Activated naive CD4-positive, alpha-beta T cell treated with anti-CD3 and anti-CD28 coated beads, Interleukin-2, amount 10 ng/mL, durations not matched to agents 7 days and 5 days (primary cell): ENCODE measurements around the gene TRIO.
"Not testable (repeated sequence)": the region's sequence is repeated elsewhere in the genome, so short reads cannot be mapped to it uniquely, and the experiment has no call there.

ENCODE experiments used
- CTCF ChIA-PET: fragments of 350-600 bp; sonication (Branson Sonifier 250); formaldehyde crosslinking; loops from one replicate; lab custom pipeline; 2021; ENCODE audit warnings: antibody characterized with exemption; lab: Charles Lee
- DNase-seq: peaks from one replicate; pipeline ENCODE4 v3.0.0-alpha.2; 2020
- H3K27ac Mint-ChIP-seq: one replicate; pipeline ENCODE4 v1.8.0; 2021; ENCODE audit warnings: mild to moderate bottlenecking, moderate library complexity, mixed read lengths
- H3K27me3 Mint-ChIP-seq: one replicate; pipeline ENCODE4 v1.8.0; 2021; ENCODE audit warnings: mild to moderate bottlenecking, mixed read lengths
- H3K36me3 Mint-ChIP-seq: one replicate; pipeline ENCODE4 v1.8.0; 2021; ENCODE audit warnings: mixed read lengths
- H3K4me1 Mint-ChIP-seq: one replicate; pipeline ENCODE4 v1.8.0; 2021; ENCODE audit warnings: mixed read lengths
- H3K4me3 Mint-ChIP-seq: one replicate; pipeline ENCODE4 v1.8.0; 2021; ENCODE audit warnings: mild to moderate bottlenecking, moderate library complexity, mixed read lengths
- H3K9me3 Mint-ChIP-seq: one replicate; pipeline ENCODE4 v1.8.0; 2021; ENCODE audit warnings: mixed read lengths

TRIO gene

DNA sequence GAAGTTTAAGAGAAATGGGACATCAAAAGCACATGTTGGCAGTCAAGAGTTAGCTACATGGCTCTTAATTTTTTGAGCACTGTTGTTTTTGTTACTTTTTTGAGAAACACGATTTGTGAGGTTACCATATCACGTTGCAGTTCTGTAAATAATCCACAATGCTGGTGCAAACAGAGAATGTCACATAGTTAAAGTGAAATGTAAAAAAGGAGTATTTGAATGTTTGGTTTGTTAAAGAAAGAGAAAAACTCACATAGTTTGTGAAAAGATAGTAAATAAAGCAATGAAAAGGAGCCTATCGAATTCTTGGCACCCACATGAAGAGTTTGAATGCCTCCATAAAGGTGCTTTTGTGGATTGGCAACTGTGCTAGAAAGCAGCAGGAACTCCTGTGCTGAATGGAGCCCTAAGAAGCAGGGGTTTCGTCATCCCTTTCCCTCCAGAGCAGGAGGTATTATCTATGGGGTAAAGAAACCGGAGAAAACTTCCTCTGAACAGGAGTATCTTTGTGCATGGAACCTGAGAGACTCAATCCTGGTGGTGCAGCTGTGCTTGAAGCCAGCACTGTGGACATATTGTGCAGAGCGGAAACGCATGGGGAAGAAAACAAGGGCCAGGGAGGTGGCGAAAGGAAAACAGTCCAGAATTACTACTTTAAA lies 289.9 kb downstream of the TRIO start:
- DNase-seq = no peak
- Mint-ChIP-seq H3K9me3 (no peaks in the 10 kb centered on the region), H3K27me3 (peaks cover 4% of the 10 kb centered on the region), H3K36me3 (peaks cover under 1% of the 10 kb centered on the region), H3K4me3 (no peak overlapping the region), H3K27ac (no peak overlapping the region), H3K4me1 (peaks cover 17% of the 10 kb centered on the region)
- CTCF ChIA-PET = no interaction called here

DNA sequence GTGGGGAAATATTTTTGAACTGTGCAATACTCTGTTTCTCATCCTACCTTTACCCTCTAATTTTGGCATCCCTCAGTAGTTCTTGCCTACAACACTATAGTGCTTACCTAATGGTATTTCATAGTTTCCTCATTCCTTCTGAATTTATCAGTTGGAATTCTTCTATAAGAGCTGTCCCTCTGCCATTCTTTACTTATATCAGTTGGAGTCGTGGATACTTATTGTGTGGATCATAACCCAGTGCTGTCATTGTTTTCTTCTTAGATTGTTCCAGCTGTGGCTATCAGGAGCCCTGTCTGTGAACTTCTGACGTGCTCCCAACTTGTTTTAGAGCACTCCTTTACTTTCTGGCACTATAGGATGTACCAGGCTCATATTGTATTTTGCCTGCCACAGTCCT lies 292.3 kb downstream of the TRIO start:
- H3K27me3 Mint-ChIP-seq = peaks cover 4% of the 10 kb centered on the region
- CTCF ChIA-PET = no interaction called here
- peaks cover 1% of the 10 kb centered on the region for H3K36me3 Mint-ChIP-seq
- no peak for DNase-seq
- H3K4me3 Mint-ChIP-seq = no peak overlapping the region
- no peak overlapping the region for H3K27ac Mint-ChIP-seq
- peaks cover 24% of the 10 kb centered on the region for H3K4me1 Mint-ChIP-seq
- H3K9me3 Mint-ChIP-seq = no peaks in the 10 kb centered on the region

DNA sequence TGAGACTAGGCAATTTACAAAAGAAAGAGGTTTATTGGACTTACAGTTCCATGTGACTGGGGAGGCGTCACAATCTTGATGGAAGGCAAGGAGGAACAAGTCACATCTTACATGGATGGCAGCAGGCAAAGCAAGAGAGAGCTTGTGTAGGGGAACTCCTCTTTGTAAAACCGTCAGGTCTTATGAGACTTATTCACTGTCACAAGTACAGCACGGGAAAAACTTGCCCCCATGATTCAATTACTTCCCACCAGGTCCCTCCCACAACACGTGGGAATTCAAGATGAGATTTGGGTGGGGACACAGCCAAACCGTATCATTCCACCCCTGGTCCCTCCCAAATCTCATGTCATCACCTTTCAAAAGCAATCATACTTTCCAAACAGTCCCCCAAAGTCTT lies 293.0 kb downstream of the TRIO start:
- CTCF ChIA-PET = interaction anchor here (1.1 to 1.7 kb wide), 4 partner anchors 20 to 213 kb away, joined by 3 to 6 read pairs (median 4); no protein-coding TSS in a partner anchor
- H3K4me1 Mint-ChIP-seq = peaks cover 24% of the 10 kb centered on the region
- H3K9me3 Mint-ChIP-seq, H3K36me3 Mint-ChIP-seq, DNase-seq, H3K27ac Mint-ChIP-seq, H3K27me3 Mint-ChIP-seq, H3K4me3 Mint-ChIP-seq: not testable (repeated sequence)

DNA sequence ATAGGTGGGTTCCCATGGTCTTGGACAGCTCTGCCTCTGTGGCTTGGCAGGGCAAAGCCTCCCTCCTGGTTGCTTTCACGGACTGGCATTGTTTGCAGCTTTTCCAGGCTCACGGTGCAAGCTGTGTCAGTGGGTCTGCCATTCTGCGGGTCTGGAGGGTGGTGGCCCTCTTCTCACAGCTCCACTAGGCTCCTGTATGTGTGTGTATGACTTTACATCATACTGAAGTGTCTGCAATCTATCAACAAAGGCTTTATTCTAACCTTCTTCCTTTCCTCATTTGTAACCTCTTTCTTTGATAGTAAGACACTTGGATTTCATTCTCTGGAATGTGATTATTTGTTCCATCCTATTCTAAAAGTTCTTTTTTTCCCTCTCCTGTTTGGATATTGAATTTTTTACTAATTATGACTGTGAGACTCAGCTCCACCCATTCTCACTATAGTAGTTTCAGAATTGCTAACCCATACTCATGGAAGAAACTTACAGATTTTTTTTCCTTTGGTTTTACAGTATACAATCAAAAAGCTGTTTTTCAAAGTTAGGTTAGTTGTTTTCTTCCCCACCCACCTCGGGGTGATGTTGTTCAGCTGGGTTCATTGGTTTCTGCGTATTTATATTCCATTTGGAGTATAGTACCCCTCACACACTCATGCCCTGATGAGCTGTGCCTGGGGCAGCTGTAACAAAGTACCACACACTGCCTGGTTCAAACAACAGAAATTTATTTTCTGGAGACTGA lies 293.8 kb downstream of the TRIO start:
- Mint-ChIP-seq H3K4me1 (peaks cover 24% of the 10 kb centered on the region), H3K36me3 (peaks cover 1% of the 10 kb centered on the region), H3K27me3 (peaks cover 7% of the 10 kb centered on the region), H3K4me3 (no peak overlapping the region), H3K27ac (peak overlapping the region; percentile 39), H3K9me3 (no peaks in the 10 kb centered on the region)
- no peak for DNase-seq
- CTCF ChIA-PET = interaction anchor here (1.1 to 1.9 kb wide), 5 partner anchors 21 to 212 kb away, joined by 3 to 6 read pairs (median 4); no protein-coding TSS in a partner anchor

DNA sequence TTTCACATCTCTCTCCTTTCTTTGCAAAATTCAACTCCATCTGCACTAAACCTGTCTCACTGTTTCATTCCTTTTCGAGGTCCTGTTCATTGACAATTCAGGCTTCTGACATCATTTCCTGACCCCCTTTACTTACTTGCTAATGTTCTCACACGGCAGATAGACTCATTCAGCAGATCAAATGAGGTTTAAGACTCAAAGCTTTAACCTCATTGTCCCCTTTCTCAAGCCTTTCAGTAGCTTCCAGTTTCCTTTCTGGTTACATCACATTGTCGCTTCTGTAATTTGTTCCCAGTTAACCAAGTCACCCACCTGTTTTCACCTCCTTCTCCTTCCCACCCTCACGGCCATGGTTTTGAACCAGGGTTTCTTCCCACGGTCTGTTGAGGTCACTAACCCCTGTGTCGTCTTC lies 295.1 kb downstream of the TRIO start:
- CTCF ChIA-PET = interaction anchor here (1.9 kb wide), 1 partner anchor 74 kb away, joined by 5 read pairs; no protein-coding TSS in a partner anchor
- no peak overlapping the region for H3K27ac Mint-ChIP-seq

DNA sequence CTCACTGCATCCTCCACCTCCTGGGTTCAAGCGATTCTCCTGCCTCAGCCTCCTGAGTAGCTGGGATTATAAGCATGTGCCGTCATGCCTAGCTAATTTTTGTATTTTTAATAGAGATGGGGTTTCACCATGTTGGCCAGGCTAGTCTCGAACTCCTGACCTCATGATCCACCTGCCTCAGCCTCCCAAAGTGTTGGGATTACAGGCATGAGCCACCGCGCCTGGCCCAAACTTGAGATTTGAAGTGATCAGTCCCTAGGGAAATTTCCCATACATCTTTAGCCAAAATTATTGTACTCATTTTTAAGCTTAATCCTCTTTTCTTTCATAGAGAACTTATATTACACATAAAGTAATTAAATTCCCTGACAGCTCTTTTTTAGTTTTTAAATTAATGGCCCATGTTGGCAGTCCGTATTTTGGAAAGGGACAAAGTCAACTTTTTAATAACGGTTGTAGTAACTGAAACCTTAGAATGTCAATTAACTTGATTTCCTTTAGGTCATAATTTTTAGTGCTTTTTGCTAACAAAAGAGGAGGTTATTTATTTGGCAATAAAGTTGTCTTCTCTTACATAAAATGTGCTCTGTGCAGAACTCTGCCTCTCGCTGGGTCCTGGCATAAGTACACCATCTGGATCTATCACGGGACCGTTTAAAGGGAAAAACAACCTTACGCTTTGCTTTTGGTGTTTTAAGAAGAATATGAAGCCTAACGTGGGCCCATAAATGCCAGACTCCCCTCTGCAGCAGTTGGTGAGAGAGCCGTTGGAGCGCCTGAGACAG lies 296.1 kb downstream of the TRIO start:
- DNase-seq = no peak
- CTCF ChIA-PET = no interaction called here
- peaks cover 6% of the 10 kb centered on the region for H3K27me3 Mint-ChIP-seq
- peaks cover 24% of the 10 kb centered on the region for H3K4me1 Mint-ChIP-seq
- H3K9me3 Mint-ChIP-seq = no peaks in the 10 kb centered on the region
- no peak overlapping the region for H3K27ac Mint-ChIP-seq
- H3K4me3 Mint-ChIP-seq = no peak overlapping the region
- peaks cover 1% of the 10 kb centered on the region for H3K36me3 Mint-ChIP-seq

More for the DNA sequence above, 295.1 kb downstream of the TRIO start:
- Mint-ChIP-seq H3K27me3 (peaks cover 8% of the 10 kb centered on the region), H3K4me3 (no peak overlapping the region), H3K36me3 (peaks cover 1% of the 10 kb centered on the region), H3K4me1 (peaks cover 24% of the 10 kb centered on the region), H3K9me3 (no peaks in the 10 kb centered on the region)
- DNase-seq = no peak

DNA sequence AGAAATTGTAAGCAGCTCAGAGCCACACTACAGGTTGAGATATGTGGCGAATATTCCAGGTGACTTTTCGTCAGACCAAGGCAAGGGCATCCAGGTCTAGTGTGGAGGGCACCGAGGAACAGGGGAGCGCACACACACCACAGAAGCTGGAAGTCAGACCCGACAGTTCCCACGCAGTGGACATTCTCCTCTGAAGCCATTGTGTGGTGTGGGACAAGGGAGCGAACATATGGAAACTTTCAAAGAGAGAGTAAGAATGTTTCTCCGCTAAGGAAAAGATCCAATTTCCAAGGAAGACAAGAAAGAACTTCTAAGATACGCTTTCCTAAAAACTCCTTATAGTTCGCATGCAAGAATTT lies 297.1 kb downstream of the TRIO start:
- Mint-ChIP-seq H3K4me3 (no peak overlapping the region), H3K27me3 (peaks cover 6% of the 10 kb centered on the region), H3K27ac (no peak overlapping the region), H3K36me3 (peaks cover 1% of the 10 kb centered on the region), H3K4me1 (peaks cover 24% of the 10 kb centered on the region), H3K9me3 (no peaks in the 10 kb centered on the region)
- no peak for DNase-seq
- CTCF ChIA-PET = no interaction called here

DNA sequence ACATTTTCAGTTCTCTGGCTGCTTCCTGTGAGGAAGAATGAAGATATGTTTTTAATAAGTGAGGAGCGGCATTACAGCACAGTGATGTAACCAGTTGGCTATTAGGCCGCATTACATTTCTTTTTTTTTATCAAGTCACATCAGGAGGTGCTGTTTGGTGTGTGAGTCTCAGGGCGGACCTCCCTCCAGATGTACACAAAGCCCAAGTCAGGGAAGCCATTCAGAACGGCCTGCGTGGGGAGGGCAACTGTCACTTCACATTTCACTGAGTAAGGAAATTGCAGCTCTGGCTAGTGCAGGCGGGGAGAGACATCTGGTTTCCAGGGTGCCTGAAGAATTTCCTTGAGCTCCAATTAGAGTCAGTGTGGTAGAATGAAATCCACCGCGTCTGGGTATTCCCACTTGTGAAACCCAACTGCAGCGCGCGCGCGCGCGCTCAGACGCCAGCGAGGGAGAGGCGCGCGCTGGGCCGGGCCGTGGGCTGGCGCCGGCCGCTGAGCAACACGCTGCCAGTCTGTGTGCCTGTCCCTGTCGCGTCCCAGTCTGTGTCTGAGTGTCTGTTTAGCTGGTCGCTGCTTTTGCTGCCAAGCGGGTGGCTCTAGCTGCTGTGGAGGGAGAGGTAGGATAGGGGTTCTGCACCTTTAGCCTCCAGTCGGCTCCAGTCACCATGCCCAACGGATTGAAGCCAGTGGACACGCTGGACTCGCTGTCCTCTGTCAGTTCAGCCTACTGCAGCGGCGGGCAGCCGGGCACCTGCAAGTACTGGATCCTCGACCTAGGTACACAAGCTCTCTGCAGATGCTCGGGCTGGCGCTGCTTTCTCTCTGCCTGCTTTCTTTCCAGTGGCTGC lies 297.7 kb downstream of the TRIO start:
- Mint-ChIP-seq H3K4me3 (no peak overlapping the region), H3K36me3 (peaks cover 1% of the 10 kb centered on the region), H3K4me1 (peaks cover 24% of the 10 kb centered on the region), H3K27me3 (peaks cover 6% of the 10 kb centered on the region), H3K27ac (no peak overlapping the region), H3K9me3 (no peaks in the 10 kb centered on the region)
- no peak for DNase-seq
- CTCF ChIA-PET = no interaction called here

DNA sequence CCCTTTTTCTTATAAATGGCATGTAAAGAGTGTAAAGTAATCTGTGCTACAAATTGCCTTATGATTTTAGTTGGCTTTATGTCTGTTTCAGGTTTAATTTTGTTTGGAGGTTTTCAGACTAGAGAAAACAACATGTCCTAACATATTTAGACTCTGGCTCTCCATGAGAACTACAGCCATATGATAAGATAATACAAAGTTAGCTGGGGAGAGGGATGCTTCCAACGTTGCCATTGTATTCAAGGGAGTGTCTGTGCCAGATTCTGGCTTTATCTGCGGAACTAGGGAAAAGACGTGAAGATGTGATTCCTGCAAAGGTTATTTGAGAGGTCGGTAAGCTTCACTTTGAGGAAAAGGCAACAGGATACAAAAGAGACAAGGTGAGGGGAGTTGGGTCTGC lies 298.5 kb downstream of the TRIO start:
- Mint-ChIP-seq H3K9me3 (no peaks in the 10 kb centered on the region), H3K36me3 (peaks cover 1% of the 10 kb centered on the region), H3K4me1 (peaks cover 22% of the 10 kb centered on the region), H3K4me3 (no peak overlapping the region), H3K27ac (no peak overlapping the region), H3K27me3 (peaks cover 6% of the 10 kb centered on the region)
- CTCF ChIA-PET = no interaction called here
- no peak for DNase-seq

DNA sequence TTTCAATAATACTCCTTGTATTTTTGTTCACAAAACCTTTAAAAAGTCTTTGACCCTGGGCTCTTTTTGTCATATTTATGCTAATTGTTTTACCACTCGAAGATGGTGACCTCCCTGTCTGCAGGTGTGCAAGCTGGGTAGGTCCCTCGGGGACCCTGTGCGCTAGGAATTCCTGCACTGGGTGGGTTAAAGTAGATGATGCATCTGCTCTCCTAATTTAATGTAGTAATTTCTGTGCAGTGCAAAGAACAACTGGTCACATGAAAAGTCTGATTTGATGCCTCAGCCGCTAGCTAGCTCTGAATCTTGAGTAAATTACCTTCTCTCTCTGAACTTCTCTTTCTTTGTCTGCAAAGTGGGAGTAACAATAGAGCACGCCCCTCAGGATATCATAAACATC lies 299.4 kb downstream of the TRIO start:
- peaks cover 6% of the 10 kb centered on the region for H3K27me3 Mint-ChIP-seq
- no peak overlapping the region for H3K4me3 Mint-ChIP-seq
- CTCF ChIA-PET = interaction anchor here (0.6 kb wide), 1 partner anchor 102 kb away, joined by 3 read pairs; no protein-coding TSS in a partner anchor
- no peak overlapping the region for H3K27ac Mint-ChIP-seq
- H3K4me1 Mint-ChIP-seq = peaks cover 13% of the 10 kb centered on the region
- H3K36me3 Mint-ChIP-seq = peaks cover 1% of the 10 kb centered on the region
- no peaks in the 10 kb centered on the region for H3K9me3 Mint-ChIP-seq
- no peak for DNase-seq

DNA sequence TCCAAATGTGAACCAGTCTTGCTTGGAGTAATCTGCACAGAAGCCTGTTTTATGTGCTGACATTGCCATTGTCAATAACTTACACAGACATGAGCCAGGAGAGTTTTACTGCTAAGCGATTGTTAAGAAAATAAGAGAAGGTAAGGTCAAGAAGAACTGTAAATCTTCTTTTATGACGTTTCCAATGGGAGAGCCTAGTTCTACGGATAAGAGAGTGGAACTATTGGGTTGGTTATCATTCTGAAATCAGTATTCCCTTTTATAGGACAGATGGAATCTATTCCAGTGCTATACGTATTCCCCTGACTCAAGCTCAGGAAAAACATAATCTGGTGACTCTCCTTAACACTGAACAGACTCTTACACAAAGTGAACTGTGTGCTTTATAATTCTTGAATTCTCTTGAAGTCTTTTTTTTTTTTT lies 300.5 kb downstream of the TRIO start:
- Mint-ChIP-seq H3K4me3 (no peak overlapping the region), H3K9me3 (no peaks in the 10 kb centered on the region), H3K27ac (no peak overlapping the region), H3K4me1 (peaks cover 1% of the 10 kb centered on the region), H3K36me3 (no peaks in the 10 kb centered on the region), H3K27me3 (peaks cover 6% of the 10 kb centered on the region)
- DNase-seq = no peak
- CTCF ChIA-PET = no interaction called here

DNA sequence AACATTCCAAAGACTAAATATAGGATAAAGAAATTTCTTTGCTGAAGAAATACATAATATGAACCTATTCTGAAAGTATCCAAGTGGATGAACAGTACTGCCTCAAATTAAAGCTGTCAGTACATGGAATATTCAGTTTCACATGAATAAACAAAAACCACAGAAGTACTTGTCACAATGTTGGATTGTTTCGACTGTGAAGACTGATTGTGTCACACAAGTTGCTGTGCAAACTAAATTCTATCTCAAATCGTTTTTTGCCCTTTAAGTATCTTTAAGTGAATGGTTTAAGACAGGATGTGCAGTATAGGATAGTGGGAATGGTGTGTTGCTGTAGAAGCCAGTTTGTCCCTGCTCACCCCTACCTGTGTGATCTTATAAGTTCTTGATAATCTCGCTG lies 301.0 kb downstream of the TRIO start:
- CTCF ChIA-PET = no interaction called here
- H3K9me3 Mint-ChIP-seq = no peaks in the 10 kb centered on the region

DNA sequence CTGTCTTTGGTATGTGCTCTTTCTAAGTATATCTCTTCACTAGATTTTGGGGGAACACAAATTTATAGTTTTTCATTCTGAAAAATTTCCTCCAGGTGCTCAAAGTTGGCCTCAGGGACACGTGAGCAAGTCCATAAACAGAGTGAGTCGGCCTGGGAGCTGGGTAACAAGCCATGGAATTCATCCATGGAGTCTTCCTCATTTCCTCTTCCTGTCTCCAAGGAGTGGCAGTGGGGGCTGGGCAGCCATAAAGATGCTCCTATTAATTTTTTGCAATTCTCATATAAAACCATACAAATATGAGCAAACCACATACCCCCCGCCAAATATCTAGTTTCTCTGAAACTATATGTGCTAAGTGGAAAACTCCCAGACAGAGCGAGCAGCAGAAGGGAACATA lies 301.9 kb downstream of the TRIO start:
- Mint-ChIP-seq H3K27me3 (peaks cover 6% of the 10 kb centered on the region), H3K36me3 (no peaks in the 10 kb centered on the region), H3K9me3 (no peaks in the 10 kb centered on the region), H3K4me1 (no peaks in the 10 kb centered on the region), H3K4me3 (no peak overlapping the region), H3K27ac (no peak overlapping the region)
- CTCF ChIA-PET = no interaction called here
- no peak for DNase-seq

More for the DNA sequence above, 301.0 kb downstream of the TRIO start:
- Mint-ChIP-seq H3K4me3 (no peak overlapping the region), H3K36me3 (no peaks in the 10 kb centered on the region), H3K27ac (no peak overlapping the region), H3K4me1 (no peaks in the 10 kb centered on the region), H3K27me3 (peaks cover 6% of the 10 kb centered on the region)
- DNase-seq = no peak
